ELF-1 (cell line): Measurements from ENCODE around the gene SSNA1.

Source experiments
- DNase-seq: peaks from one replicate; pipeline ENCODE4 v3.0.0-alpha.2; 2016; ENCODE audit warnings: low read depth, low spot score

SSNA1 gene

GRCh38 chr9:137152844-137153405 lies 35.6 kb upstream of the SSNA1 start:
- no peak for DNase-seq

GRCh38 chr9:137156567-137157375 lies 31.7 kb upstream of the SSNA1 start:
- no peak for DNase-seq

- no peak for DNase-seq
These were observed 30.7 kb upstream of the SSNA1 start for GRCh38 chr9:137157618-137158415.

GRCh38 chr9:137158625-137159024 lies 29.9 kb upstream of the SSNA1 start:
- no peak for DNase-seq

- DNase-seq: no peak
These were observed 29.1 kb upstream of the SSNA1 start for GRCh38 chr9:137159105-137160053.

GRCh38 chr9:137160054-137160425 lies 28.4 kb upstream of the SSNA1 start:
- DNase-seq: no peak

GRCh38 chr9:137160716-137161557 lies 27.5 kb upstream of the SSNA1 start:
- DNase-seq: no peak

- no peak for DNase-seq
These were observed 26.7 kb upstream of the SSNA1 start for GRCh38 chr9:137161558-137162486.

- no peak for DNase-seq
These were observed 25.7 kb upstream of the SSNA1 start for GRCh38 chr9:137162505-137163364.

- no peak for DNase-seq
These were observed 25.1 kb upstream of the SSNA1 start for GRCh38 chr9:137163365-137163715.

- DNase-seq: no peak
These were observed 24.7 kb upstream of the SSNA1 start for GRCh38 chr9:137163805-137164204.

GRCh38 chr9:137164370-137165249 lies 23.9 kb upstream of the SSNA1 start:
- DNase-seq: no peak

GRCh38 chr9:137165250-137165836 lies 23.1 kb upstream of the SSNA1 start:
- no peak for DNase-seq

- no peak for DNase-seq
These were observed 21.9 kb upstream of the SSNA1 start for GRCh38 chr9:137166380-137167229.

- DNase-seq: no peak
These were observed 21.2 kb upstream of the SSNA1 start for GRCh38 chr9:137167277-137167746.
